EL (cell line): ENCODE results near the gene PSAP.
"Not testable (repeated sequence)": the region's sequence is repeated elsewhere in the genome, so short reads cannot be mapped to it uniquely, and the experiment has no call there.

Source experiments
- DNase-seq: peaks from one replicate; pipeline ENCODE4 v3.0.0-alpha.2; 2016

Gene PSAP

DNA sequence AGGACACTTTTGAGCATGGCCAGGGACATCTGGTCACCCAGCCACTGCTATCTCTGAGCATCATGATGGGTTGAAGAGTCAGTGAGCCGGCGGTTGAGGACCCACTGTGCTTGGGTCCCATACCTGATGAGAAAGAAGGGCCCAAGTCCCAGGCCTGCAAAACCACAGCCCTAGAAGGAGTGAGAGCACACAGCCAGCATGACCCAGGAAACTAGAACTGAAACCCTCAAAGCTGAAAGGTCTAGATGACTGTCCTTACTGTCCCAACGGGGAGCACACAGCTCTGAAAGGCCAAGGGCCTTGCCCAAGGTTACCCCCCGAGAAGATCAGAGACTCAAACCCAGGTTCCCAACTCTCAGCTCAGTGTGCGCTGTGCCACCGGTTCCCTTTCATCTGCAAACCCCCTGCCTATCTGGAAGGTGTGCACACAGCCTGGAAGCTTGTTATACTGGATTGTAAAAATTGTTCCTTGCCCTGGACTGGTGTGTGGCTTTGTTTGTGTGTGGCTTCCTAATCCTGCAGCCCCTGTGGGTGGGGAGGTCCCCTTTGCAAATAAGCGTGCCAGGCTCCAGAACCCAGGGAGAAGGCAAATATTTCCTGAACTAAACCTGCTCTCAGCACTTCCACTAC is 22.6 kb upstream of the PSAP start:
- DNase-seq: no peak

DNA sequence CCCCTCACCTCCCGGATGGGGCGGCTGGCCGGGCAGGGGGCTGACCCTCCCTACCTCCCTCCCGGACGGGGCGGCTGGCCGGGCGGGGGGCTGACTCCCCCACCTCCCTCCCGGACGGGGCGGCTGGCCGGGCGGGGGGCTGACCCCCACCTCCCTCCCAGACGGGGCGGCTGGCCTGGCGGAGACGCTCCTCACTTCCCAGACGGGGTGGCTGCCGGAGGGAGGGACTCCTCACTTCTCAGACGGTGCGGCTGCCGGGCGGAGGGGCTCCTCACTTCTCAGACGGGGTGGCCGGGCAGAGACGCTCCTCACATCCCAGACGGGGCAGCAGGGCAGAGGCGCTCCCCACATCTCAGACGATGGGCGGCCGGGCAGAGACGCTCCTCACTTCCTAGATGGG is 18.6 kb upstream of the PSAP start:
- DNase-seq: not testable (repeated sequence)

DNA sequence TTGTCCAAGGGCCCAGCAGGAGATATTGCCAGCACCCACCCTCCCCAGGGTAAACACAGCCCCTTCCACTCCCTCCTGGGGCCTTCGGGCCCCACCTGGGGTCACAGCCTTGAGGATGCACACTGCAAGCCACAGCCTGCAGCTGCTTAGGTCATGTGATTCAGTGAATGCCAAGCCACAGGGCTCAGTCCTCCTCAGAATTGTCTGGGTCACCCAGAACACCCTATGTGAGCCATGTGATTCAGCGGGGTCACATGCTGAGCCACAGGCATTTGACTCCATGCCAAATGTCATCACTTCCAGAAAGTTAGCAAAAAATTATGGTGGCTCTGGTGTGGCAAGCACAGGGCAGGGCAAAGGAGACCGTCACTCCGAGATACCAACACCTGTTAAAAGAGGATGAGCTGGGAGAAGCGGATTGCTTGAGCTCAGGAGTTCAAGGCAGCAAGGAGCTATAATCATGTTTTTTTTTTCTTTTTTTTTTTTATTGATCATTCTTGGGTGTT is 17.2 kb upstream of the PSAP start:
- DNase-seq: peak; percentile 78

DNA sequence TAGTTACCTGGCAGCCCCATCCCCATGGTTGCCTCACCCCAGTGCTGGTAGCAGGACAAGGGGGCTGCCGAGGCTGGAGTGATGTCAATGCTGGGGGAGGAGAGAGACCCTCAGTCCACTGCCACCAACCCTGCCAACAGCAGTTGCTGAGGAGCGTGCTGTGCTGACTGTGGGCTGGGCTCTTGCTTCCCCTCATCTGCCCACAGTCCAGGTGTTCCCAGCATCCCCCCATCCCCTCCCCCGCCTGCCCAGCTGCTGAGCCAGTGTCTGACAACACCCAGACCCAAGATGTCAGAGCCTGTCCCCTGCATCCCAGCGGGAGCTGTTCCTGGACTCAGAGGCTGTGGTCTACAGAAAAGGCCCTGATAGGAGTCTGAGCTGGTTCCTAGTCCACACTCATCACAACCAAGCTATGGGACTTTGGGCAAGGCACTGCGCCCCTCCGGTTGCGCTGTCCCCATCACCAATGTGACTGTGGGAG is 14.6 kb upstream of the PSAP start:
- DNase-seq: no peak

DNA sequence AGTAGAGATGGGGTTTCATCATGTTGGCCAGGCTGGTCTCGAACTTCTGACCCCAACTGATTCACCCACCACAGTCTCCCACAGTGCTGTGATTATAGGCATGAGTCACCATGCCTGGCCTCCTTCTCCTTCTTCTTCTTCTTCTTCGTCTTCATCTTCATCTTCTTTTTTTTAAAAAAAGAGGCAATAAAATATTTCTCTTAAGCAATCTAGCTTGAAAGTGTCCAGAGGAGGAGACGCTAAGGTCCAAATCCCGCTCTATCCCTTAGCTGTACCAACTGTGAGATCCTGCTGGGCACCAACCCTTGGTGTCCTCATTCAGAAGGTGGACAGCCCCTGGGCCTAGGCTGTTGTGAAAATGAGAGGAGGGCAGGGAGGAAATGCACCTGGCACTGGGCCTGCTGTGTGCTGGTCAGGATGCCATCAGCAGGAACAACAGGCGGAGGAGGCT is 13.9 kb upstream of the PSAP start:
- peak; percentile 80 for DNase-seq

DNA sequence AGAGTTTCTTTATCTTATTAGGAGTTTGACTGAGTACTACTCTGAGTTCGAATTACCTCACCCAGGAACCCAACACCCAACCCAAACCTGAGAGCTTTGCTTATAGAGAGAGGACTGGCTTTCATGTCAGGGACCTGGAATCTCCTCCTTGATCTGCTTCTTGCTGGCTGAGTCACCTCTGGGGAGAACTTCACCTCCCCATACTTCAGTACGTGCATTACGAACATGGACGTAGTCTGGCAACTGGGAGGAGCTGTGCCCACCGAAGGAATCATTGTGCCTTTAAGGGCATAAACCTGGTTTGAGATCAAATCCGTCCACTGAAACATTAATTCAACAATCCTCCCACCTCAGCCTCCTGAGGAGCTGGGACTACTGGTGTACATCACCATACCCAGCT is 12.2 kb upstream of the PSAP start:
- DNase-seq: no peak

DNA sequence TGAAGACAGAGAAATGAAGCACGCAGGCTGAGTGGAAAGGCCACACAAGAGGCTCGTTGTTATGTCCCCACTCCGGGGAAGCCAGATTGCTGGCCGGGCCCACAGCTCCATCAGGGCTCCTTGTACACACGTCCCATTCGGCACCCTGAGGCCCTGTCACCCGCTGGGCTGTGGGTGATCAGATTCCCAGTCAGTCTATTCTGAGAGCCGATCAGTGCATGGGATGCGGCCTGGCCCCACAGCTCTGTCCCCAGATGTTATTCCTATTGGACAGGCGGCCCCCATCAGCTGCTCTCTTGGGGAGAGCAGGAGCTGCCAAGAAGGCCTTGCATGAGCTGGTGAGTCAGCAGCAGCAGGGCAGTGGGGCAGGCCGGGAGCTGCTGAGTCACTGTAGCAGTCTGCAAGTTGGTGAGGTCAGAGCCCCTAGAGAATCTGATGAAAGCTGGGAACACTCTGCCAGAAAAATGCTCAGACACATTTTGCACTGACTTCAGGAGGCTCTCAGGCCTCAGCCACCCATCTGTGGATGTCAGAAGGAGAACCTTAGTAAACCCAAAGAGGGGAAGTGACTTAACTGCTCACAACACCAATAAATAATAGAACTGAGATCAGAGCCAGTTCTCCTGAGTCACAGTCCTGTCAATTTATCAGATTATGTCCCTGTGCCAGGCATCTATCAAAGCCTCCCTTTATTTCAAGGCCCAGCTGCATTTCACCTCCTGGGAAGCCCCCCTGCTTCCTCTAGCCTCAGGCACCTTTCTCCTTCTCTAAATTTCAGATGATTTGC is 9.4 kb upstream of the PSAP start:
- peak; percentile 100 for DNase-seq

DNA sequence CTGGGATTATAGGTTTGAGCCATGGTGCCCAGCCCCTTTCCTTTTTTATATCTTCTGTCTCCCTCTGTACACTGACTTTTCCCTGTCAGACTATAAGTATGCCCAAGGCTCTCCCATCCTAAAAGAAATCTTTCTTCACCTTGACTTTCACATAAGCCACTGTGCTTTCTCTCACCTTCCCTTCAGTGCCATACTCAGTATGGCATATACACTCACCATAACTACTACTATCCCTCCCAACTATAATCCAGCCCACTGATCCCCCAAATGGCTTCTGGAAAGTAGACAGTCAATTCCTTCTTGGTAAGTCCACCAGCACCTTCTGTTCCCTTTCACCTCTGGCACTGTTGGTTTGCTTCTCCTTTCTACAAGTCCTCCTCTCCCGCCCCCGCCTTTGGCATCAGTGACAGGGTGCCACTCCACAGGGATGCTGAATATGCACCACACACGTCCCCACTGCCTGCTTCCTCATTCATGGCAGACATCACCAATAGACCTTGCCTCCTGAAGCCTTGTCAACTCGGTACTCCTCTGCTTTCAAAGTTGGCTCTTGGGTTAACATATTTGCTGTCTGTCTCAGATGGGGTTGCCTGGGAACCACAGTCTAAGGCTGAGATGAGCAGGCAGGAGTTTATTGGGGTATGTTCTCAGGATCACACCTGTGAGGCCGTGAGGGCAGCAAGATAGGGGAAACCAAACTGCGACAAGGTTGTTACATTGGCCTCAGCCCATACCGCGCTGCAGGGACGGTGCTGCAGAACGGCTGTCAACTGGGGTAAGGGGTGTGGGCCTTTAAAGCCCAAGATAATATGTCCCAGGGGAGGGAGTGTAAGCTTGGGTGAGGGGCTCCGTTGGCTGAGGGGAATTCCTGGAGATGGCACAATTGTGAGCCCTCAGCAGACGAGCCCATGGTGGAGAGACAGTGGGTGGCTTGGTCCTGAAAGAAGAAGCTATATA is 7.2 kb upstream of the PSAP start:
- no peak for DNase-seq

DNA sequence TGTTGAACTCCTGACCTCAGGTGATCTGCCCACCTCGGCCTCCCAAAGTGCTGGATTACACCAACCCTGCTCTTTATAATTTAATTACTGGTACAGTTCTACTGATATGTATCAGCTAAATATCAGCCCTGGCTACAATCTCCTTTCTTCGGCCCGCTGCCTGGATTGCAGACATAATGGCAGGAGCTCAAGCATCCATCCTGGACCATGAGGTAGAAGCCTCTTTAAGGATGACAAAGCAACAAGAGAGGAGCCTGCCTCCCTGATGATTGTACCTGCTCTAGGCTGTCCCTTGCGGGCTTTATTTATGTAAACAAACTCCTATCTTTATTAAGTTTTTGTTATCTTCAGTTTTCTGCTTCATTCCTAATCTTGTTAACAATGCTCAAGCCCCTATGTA is 5.6 kb upstream of the PSAP start:
- DNase-seq: no peak

DNA sequence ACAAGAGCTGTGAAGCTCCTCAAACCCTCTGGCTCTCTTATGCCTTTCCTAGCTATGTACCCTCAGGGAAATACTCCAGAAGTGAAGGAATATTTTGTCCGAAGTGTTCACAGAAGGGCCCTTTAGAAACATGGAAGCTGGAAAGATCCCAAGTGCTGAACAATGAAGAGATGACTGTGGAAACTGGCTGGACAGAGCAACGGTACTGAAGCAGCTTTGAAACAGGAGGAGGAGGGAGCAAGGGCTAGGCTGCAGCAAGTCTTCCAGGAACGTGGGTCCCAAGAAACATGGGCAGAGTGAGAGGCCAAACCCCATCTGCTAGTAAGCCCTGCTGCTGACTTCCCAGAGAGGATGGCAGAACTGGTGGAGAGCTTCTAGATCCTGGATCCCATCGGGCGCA is 3.0 kb upstream of the PSAP start:
- peak; percentile 29 for DNase-seq

DNA sequence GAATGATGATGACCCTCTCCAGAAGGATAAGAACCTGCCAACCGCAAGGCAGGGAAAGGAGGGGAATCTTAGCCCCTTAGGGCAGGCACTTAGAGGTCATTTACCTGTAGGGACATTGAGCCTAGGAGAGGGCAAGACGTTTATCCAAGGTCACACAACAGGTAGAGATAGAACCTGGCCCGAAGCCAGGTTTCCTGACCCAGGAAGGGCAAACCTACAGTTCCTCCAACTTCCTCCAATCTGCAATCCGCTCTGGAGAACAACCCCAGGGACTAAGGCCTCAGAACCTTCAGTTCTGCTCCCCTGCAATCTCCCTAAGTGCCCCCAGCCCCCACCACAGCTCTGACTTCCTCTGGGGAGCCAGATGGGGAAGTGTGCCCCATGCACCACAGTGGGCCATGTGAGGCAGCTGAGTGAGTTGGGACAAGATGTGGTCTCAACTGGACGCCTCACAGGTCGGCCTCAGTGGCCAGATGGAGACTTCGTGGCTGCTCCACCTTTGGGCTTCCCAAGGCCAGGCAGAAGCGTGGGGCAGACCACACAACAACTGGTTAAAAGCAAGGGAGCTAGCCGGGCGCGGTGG is 1.4 kb upstream of the PSAP start:
- no peak for DNase-seq

DNA sequence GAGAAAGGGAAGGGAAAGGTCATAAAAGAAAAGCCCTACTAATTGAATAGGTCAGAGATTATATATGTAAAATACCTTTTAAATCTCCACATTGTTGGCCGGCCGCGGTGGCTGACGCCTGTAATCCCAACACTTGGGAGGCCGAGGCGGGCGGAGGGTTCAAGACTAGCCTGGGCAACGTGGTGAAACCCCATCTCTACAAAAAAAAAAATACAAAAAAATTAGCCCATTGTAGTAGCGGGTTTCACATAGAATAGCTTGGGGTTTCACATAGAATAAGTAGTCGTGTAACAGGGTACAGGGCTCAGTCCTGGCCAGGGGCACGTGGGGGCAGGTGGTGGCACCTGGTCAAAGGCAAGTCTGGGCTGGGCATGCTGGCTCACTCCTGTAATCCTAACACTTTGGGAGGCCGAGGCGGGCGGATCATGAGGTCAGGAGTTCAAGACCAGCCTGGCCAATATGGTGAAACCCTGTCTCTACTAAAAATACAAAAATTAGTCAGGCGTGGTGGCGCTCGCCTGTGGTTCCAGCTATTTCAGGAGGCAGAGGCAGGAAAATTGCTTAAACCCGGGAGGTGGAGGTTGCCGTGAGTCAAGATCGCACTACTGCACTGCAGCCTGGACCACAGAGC is 529 bp upstream of the PSAP start:
- not testable (repeated sequence) for DNase-seq

DNA sequence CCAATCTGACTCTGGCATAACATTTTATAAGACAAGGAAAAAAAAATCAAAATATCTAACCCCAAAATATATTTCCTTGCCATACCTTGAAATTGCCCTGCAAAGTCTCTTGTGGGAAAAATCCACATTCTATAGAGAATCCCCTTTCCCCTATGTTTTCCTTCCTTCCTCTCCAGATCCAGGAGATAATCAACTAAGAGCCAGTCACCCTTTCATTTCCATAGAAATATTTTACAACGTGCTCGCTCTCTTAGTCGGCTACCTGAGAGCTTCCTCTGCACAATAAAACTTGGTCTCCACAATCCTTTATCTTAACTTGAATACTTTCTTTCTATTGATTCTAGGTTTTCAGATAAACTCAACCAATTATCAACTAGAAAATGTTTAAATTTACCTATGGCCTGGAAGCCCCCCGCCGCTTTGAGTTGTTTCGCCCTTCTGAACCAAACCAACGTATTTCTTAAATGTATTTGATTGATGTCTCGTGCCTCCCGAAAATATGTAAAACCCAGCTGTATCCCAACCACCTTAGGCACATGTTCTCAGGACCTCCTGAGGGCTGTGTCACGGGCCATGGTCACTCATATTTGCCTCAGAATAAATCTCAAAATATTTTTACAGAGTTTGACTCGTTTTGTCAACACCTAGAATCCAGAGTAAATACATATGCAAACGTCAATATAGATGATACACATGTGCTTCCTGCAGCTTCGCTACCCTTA is 869 bp downstream of the PSAP start:
- no peak for DNase-seq

DNA sequence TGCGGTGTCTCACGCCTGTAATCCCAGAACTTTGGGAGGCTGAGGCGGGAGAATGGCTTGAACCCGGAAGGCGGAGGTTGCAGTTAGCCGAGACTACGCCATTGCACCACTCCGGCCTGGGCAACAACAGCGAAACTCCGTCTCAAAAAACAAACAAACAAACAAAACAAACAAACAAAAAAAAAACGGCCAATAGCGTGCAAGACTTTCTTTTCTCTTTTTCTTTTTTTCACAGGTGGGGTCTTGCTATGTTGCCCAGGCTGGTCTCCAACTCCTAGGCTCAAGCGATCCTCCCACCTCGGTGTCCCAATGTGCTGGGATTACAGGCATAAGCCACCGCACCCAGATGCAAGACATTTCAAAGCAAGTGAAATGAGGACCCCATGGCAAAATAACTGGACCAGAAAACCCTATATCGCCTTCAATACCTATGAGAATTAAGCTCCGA is 1.6 kb downstream of the PSAP start:
- no peak for DNase-seq

DNA sequence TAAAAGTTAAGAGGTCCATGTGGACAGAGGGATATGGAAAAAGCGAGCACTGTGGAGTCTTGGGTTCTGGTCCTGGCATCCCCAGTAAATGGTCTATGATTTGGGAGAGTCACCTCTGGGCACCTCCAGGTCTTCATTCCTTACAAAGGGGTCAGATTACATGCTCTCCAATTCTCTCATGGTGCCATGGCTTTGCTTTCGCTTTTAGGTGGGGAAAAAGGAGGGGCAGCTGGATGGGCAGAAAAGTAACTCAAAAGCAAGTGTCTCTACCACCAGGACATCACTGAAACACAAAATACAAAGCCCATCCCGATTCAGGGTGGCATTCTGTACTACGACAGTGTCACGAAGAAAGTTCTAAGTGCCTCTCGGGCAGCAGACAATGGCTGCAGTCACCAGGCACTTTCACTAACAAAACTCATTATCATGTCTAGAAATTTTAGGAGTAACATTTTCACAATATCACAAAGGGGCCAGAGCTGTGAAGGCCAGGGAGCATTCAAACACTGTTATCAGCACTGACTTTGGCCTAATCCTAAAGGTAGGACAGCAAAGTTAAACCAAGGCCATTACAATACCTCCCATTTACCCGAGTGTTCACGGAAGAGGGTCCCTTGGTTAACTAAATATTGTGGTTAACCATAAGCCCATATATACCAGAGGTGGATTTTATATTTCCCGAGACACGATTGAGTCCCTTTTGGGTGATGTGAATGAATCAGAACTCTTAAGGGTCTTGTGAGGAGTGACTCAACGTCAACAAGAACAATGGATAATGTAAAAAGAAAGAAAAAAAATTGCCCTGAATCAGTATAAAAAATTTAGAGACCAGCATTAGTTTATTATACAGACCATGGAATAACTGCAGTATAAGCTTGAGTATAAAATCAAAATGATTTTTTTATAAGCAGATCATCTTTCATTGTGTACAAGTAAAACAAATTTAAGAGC is 2.5 kb downstream of the PSAP start:
- DNase-seq: no peak

DNA sequence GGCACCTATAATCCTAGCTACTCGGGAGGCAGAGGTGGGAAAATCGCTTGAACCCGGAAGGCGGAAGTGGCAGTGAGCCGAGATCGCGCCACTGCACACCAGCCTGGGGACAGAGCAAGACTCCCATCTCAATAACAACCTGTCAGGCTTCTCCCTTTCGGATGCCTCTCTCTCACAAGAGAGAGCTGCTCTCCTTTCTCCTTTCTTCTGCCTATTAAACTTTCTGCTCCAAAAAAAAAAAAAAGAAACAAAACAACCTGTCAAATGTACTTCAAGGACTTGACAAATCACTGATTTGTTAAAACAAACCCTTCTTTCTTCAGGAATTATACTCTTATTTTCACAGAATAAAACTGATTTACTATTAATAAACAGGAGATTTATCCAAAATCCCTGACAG is 3.6 kb downstream of the PSAP start:
- no peak for DNase-seq

DNA sequence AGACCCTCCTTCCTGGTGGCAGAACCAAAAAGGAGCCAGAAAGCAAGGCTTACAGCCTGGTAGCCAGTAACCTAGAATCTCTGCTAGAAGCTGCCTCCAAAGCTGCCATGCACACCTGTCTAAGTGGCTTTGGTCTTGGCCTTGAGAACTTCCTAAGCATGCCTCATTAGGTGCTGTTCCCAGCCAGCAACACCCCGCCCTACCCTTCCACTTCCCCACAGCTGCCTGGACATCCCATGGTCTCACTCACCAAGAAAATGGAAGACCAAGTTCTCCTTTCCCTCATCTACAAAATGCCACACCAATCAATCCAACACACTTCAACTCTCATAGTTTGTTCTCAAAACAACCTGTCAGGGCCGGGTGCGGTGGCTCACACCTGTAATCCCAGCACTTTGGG is 4.2 kb downstream of the PSAP start:
- DNase-seq: no peak

DNA sequence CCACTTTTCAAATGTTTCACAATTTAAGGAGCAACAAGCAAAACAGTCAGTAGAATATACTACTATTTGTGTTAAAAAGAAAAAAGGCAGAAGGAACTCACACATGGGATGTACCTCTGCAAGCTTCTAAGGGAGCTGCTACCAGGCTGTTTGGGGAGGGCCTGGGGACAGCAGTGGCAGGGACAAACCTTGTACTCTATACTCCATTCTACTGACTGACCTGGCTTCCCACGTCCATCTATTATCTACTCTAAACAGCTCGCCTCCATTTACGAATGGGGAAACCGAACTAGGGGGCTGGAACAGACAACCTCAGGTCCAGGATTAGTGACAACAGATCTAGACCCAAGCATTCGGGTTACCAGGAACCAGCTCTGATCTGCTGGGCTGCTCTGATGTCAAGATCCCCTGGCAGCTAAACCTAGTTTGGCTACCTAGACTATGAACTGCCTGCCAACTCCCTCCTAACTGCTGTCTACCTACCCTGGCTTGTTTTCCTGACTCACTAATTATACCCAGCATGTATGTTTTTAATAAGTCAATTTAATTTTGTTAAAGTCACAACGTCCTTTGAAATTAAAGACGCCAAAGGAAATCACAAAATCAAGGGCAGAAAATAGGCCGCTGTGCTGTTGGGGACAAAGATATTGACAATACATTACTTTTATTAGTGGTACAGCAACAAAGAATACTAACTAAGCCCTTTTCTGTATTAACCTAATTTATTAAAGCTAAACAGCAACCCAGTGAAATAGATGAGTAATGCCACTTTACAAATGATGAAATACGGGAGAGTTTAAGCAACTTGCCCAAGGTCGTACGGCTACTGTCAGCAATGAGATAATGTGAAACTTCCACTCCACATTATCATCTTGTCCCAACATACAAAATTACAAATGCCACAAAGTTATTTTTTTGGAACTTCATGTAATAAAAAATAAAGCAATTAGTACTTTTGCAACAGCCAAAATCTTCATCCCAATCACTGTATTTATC is 5.3 kb downstream of the PSAP start:
- DNase-seq: no peak

DNA sequence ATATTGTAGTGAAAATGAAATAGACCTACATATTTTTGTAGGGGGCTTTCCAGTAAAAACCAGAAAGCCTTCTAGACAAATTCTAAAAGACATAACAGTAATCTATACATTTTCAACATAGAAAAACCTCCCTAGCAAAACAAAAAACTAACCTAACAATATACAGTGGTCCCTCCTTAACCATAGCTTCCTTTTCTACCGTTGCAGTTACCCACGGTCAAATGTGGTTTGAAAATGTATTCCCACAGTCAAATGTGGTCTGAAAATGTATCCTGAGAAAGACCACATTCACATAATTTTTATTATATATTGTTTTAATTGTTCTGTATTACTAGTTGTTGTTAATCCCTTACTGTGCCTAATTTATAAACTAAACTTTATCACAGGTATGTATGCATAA is 6.4 kb downstream of the PSAP start:
- no peak for DNase-seq
